Right lobe of liver (tissue), 4 donors: ENCODE data around the gene PCDHGB3.

Experiments
- POLR2A ChIP-seq: fragments of 450-650 bp; IDR thresholded peaks from one replicate; pipeline ENCODE4 v1.6.1; 2017; ENCODE audit warnings: antibody characterized with exemption, mild to moderate bottlenecking
- TF ChIP-seq, protein P1 (sequence below), 4 donors: fragments of 200-600 bp in 3 of 4; fragments of 450-650 bp in 1 of 4; IDR thresholded peaks; one replicate each; pipeline versions ENCODE4 v1.5.1 to v1.8.0; 2016 to 2022; ENCODE audit warnings: antibody characterized with exemption in 4 of 4, mild to moderate bottlenecking in 2 of 4
- donor health status: DM: no; HTN: no; CAD: no.
- donor health status: DM: no; HTN: no; CAD: no.
- donor health status: DM: no; HTN: yes; CAD: no.

DNA sequence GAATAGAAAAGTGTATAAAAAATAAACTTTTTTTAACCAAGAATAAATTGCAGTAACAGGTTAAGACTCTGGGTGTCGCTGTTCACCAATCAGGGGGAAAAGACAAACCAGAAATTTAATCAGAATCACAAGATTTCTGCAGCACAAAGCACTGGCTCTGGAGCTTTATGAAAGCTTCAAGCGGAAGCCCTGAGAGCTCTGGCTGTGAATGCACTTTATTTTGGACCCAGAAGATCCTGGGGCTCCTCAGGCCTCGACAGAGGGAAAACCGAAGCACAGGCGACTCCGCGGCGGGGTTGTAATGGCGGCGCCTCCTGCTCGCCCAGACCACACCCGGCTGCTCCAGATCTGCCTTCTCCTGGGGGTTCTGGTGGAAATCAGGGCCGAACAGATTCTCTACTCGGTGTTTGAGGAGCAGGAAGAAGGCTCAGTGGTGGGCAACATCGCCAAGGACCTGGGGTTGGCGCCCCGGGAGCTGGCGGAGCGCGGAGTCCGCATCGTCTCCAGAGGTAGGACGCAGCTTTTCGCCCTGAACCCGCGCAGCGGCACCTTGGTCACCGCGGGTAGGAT is 15.1 kb upstream of the PCDHGB3 start, which contains the start of gene PCDHGA4:
- TF ChIP-seq, protein P1, sequence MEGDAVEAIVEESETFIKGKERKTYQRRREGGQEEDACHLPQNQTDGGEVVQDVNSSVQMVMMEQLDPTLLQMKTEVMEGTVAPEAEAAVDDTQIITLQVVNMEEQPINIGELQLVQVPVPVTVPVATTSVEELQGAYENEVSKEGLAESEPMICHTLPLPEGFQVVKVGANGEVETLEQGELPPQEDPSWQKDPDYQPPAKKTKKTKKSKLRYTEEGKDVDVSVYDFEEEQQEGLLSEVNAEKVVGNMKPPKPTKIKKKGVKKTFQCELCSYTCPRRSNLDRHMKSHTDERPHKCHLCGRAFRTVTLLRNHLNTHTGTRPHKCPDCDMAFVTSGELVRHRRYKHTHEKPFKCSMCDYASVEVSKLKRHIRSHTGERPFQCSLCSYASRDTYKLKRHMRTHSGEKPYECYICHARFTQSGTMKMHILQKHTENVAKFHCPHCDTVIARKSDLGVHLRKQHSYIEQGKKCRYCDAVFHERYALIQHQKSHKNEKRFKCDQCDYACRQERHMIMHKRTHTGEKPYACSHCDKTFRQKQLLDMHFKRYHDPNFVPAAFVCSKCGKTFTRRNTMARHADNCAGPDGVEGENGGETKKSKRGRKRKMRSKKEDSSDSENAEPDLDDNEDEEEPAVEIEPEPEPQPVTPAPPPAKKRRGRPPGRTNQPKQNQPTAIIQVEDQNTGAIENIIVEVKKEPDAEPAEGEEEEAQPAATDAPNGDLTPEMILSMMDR (IDR thresholded peaks at IDR 0.05): peak in 3 of 4 donors; percentile 17 to 25 (median 25)
- no peak for TF ChIP-seq POLR2A
